Medulla oblongata (tissue), 1 donor: ENCODE results near the gene ARHGEF40.
A peak's percentile ranks its signal among the peaks of the same experiment; 100 is the strongest.

Experiments
- DNase-seq: peaks from one replicate; pipeline ENCODE4 v3.0.0-alpha.2; 2015; ENCODE audit errors: extremely low spot score

The ARHGEF40 gene

DNA sequence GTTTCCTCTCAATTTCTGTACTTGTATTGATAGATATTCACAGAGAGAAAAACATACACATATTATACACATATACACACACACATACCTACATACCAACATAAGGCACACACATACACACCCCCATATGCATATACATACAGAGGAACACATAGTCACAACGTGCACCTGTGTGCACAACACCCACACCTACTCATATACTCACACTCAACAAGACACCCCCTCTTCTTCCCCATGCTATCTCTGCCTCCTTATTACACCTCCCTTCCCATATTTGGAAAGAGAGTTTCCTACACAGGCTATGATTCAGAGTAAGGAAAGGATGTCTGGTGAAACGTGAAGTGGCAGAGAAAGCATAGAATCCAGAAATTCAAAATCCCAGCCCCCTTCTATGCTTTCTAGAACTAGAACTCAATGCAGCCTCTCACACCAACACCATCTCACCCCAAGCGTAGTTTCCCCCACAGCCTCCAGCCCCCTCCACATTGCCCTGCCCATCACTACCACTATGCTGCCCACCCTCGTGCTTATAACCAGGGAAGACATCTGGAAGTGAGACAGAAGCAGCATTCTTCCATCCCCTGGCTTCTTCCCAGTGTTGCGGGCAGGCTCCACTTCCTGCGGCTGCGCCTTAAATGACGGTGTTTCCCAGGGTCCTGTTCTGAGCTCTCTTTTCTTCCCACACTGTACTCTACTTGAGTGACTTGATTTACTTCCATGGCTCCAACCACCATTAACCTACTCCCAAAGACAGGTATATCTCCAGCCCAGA lies 10.1 kb upstream of the ARHGEF40 start:
- DNase-seq = peak; percentile 38

DNA sequence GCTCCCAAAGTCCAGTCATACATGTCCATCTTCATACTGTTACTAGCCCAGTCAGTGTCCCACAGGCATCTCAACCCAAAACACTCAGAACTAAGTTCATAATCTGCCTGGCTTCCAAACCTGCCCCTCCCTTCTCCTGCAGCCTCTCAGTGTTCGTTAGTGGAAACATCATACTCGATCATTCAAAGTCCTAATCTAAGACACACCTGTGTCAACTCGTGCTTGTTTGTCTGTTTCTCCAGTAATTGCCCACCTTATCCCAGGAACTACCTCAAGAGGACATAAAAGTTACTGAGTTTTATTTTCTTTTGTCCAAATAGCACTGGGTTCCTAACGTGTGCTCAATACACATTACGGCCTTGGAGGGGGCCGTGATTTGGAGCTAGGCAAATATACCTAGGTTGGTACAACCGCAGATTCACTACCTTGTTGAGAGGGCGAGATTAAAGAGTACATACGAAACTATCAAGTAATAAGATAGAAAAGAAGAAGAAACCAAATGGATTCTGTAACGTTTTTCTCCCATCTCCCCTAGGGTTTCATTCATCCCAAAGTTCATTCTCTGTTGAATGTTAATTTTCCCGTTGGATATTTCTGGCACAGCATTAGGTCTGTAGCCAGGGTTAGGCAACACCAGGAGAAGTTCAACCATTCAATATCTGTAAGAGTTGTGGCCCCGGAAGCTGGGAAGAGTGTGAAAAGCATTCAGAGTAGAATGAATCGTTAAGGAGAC lies 9.3 kb upstream of the ARHGEF40 start:
- no peak for DNase-seq

DNA sequence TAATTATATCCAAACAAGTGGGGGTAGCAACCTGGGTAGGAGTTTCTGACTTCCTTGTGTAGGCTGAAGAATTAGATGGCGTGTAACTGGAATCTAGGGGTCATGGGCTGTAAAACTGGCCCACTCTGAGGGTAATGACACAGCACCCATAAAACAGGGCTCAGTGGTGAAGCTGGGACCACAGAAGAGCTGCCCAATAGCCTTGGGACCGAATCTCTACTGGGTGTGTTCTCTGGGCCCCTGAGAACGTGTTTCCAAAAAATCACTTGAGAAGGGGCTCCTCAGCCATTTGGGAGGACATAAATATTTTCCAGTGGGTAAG lies 8.8 kb upstream of the ARHGEF40 start:
- DNase-seq = no peak

DNA sequence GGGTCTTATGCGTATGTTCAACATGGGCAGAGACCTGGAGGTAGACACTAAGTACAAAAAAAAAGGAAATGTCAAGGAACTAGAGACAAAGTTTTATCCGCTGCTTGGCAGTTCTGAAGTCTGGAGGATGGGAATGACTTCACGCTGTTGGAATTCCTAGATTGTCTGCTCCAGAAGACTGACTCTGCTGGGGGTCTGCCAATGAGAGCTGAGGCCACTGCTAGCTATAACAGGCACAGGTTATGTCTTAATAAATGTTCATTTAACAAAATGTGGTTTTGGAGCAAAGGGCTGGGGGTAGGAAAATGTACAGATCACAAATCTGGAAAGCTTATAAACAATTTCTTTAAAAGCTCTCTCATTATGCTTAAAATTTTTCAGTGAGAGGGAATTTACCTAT lies 6.6 kb upstream of the ARHGEF40 start:
- peak; percentile 22 for DNase-seq

DNA sequence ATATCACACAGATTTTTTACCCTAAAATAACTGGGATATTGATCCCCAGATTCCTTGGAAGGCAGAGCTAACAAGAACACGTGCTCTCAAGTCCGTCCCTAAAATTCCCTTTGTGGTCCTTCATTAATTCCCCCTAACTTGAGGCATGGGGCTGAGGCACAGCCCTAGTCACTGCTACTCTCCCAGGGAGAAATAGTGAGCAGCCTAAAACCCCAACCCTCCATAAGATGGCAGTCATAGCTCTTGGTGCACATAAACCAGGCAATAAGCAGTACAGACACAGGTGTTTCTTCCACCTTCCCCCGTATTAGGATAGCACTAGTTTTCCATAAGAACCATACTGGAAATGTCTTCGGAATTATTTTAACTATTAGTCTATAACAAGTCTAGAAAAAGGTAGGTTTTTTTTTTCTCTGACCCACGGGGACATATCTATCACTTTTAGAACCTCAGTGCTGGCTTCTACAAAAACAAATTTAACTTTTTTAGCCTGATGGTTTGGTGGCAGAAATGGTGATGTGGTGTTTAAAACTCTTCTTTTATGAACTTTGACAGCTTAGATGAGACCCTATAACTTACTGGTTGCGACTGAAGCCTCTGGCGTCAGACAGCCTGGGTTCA lies 3.1 kb upstream of the ARHGEF40 start:
- no peak for DNase-seq

DNA sequence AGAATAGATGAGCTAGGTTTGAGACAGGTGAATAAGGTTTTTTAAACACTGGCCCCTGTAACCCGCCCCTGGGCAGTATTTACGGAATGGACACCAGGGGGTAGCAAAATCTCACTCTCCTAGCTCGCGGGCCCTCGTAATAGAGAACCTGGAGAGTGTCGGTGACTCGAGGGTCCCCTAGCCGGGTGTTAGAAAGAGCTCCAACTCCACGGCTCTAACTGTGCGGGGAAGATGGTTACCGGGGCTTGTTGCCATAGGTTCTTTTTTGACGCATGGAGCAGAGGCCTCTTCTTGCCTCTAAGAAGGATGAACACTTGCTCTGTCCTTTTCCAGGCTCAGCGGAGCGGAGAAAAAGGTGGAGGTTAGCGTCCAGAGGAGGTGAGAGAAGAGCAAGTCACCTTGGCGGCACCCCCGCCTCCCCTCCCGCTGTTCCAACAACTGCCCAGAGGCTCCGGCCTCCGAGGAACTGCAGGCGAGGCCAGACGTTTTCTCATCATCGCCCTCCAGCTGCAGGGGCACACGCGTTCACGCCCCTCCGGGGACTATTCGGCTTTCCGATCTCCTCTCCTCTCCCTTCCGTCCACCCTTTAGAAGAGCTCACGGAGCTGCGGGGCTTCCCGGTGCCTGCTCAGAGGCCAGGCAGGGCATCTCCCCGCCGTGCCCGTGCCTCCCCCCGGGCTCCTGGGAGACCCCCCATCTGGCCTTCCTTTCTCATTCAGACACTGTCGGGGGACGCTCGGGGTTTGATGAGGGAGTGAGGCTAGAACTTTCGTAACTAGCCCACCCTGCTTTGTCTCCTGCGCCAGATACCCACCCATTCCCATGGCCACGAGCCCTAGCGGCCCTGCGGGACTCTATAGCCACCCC lies 1.4 kb upstream of the ARHGEF40 start:
- peak; percentile 86 for DNase-seq

DNA sequence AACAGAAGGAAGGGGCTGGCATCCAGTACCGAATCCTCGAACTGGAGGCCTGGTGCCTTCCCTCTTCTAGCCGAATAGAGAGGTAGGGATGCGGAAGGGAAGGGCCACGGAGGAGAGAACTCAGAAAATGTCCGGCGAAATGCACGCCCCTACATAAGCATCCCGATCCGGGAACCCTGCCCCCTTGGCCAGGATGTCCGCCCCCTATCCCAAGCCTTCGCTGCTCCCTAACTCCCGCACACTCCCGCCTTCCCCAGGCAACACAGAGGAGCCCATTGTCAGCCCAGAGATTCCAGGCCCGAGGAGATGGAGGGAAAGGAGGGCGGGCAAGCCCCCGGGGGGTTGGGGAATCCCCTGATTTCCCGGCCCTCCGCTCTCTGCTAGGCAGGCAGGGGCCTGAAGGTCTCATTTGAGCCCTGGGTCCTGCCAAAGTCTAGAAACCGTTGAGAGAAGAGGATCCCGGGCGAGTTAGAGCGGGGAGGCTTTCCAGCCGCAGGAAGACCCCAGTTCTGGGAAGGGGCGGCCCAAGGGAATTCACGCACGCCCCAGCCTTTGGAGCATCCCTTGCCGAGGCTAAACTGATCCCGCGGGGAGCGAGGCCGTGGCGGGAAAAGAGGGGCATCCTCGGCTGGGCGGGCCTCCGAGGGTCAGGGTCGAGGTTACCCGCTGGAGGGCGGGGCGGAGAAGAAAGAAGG lies 569 bp upstream of the ARHGEF40 start:
- peak; percentile 81 for DNase-seq

DNA sequence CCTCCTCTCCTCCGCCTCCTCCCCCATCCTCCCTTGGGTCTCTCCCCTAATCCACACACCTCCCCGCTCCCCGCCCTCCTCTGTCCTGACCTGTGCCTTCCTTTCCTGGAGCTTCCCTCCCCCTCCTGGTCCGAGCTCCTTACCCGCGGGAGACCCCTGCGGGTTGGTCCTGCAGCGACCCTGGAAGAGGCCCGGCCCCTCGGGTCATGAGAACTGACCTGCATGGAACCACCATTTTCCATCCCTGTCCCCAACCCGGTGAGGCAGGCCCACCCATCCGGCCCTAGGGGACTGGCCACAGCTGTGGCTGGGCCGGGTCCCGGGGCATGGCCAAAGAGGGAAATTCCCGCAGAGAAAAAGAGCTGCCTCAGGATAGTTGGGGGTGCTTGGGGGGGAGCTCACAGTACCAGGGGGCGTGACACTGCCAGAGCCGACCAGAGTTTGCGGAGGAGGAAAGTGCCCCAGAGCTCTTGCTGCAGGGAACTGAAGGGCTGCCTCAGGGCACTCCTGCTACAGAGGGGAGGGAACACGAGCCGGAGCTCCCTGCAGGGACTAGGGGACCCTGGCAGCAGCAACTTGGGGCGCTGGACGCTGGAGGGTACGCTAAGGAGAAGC lies 613 bp downstream of the ARHGEF40 start:
- DNase-seq = peak; percentile 55

DNA sequence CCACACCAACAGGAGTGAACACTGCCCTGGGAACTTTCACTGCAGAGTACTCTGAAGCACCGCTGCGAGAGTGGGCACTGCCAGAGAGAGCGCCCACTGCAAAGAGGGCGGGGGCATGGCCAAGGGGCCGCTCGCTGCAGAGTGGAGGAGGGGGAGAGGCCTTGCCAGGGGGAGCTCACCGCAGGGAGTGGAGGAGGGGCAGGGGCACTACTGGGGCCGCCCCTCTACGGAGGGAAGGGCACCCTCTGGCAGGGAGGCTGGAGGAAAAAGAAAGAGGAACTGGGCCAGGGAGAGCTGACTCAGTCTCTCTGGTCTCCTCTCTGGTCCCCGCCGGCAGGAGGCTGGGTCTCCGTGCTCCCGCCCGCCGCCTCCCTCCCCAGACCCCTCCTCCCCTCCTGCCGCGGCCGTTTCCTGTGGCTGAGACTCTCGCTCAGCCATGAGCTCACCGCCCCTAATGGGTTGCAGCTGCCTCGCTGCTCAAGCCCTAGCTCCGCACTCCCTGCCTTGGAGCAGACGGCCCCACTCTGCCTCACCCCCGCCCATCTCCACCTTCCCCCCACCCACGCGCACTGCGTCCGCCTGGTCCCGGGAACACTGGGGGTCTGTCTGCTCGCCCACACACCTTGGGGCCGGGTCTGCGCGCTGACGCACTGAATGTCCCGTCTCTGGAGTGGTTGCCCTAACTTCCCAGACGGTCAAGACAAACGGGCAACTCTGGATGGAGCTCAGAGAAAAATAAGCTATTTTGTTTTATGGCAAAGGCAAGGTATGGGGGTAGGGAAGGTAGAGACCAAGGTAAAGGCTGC lies 1.3 kb downstream of the ARHGEF40 start:
- peak; percentile 90 for DNase-seq

DNA sequence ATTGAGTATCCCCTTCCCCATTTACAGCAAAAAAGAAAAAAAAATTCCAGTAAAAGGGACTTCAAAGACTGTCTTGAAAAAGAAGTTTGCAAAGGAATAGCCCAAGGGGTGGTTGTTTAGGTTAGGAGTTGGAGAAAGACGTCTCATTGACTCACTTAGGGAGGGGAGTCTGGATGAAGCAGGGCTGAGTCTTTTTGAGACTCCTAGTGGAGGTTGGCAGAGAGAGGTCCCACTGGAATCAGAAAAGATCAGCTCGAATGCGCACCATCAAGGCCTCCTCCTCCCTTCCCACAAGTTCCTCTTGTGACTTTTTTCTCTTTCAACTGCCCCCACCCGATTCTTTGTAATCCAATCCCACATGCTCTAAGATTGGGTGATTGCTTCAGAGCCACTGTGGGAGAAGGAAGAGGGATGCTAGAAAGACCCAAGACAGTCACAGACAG lies 1.9 kb downstream of the ARHGEF40 start:
- DNase-seq = peak; percentile 78

DNA sequence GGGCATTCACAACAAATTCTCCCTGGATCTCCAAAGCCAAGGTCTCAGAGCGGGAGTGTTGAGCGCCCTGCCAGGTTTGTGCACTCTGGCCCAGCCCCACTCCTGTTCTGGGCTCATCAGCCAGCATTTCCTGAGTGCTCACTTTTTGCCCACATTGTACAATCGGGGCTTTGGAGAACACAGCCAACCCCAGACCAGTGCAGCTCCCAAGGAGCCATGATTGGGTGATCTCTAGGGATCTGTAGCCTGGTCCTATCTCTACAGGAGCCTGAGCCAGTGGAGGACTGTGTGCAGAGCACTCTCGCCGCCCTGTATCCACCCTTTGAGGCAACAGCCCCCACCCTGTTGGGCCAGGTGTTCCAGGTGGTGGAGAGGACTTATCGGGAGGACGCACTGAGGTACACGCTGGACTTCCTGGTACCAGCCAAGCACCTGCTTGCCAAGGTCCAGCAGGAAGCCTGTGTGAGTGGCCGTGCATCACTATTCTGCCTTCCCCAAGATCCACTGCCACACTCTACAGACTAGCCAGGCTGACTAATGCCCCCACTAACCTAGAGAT lies 2.8 kb downstream of the ARHGEF40 start:
- no peak for DNase-seq

DNA sequence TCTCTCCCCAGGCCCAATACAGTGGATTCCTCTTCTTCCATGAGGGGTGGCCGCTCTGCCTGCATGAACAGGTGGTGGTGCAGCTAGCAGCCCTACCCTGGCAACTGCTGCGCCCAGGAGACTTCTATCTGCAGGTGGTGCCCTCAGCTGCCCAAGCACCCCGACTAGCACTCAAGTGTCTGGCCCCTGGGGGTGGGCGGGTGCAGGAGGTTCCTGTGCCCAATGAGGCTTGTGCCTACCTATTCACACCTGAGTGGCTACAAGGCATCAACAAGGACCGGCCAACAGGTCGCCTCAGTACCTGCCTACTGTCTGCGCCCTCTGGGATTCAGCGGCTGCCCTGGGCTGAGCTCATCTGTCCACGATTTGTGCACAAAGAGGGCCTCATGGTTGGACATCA lies 3.8 kb downstream of the ARHGEF40 start:
- DNase-seq = no peak

DNA sequence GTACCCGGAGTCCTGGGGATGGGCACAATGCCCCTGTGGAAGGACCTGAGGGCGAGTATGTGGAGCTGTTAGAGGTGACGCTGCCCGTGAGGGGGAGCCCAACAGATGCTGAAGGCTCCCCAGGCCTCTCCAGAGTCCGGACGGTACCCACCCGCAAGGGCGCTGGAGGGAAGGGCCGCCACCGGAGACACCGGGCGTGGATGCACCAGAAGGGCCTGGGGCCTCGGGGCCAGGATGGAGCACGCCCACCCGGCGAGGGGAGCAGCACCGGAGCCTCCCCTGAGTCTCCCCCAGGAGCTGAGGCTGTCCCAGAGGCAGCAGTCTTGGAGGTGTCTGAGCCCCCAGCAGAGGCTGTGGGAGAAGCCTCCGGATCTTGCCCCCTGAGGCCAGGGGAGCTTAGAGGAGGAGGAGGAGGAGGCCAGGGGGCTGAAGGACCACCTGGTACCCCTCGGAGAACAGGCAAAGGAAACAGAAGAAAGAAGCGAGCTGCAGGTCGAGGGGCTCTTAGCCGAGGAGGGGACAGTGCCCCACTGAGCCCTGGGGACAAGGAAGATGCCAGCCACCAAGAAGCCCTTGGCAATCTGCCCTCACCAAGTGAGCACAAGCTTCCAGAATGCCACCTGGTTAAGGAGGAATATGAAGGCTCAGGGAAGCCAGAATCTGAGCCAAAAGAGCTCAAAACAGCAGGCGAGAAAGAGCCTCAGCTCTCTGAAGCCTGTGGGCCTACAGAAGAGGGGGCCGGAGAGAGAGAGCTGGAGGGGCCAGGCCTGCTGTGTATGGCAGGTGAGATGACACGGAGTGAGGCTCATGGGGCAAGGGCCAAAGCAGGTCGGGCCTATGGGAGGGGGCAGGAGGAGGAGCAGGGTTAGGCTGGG lies 4.5 kb downstream of the ARHGEF40 start:
- DNase-seq = no peak

DNA sequence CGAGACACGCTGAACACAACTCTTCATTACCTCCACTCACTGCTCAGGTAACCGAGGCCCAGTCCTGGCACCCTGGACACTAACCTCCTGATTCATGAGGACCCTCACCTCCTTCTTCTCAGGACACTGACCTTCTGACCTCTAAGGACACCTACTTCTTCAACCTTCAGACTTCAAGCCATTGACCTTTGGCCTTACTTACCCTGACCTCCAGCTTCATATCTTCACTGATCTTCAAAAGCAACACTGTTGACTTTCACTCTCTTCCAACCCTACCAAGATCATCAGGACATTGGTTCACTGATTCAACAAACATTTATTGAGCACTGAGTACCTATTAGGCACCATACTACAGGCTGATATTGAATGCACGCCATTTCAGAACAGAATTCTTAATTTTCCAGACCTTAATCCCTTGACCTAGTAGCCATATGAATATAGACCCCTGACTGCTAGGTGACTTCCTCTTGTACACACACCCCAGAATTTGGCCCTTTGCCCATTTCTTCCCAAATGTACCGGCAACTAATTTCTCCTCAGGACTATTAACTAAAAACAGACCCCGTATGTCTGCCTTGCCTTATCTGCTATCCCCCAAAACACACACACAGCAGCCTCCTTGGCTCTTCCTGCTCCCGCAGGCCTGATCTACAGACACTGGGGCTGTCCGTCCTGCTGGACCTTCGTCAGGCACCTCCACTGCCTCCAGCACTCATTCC lies 5.8 kb downstream of the ARHGEF40 start:
- DNase-seq = no peak

DNA sequence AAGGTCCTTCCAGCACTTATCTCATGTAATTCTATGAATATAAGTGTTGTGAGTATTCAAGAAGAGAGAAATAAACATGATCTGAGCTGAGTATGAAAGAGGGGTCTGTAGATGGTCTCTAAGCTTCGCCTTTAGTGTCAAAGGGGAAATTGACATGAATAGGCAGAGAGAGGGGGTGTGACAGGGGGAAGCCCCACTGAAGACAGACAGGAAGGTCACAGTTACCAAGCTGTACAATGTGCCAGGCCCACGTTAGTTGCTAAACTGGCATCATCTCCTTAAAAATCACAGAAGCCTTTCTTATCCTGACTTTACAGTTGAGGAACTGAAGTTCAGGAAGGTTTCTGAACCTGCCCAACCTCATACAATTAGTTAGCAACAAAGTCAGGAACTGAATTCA lies 7.6 kb downstream of the ARHGEF40 start:
- no peak for DNase-seq

DNA sequence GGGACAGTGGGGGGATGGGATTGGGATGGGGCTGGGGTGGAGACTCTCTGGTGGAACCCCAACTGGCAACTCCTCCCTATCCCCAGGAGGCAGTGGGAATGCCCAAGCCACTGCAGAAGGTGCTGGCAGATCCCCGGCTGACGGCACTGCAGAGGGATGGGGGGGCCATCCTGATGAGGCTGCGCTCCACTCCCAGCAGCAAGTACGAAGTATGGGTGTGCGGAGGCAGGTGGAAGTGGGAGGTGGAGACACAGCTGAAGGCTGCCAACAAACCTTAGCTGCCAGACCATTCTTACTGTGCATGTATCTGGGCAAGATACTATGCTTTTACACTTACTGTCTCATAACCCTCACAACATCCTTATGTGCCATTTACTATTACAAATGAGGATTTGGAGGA lies 8.2 kb downstream of the ARHGEF40 start:
- DNase-seq = no peak

DNA sequence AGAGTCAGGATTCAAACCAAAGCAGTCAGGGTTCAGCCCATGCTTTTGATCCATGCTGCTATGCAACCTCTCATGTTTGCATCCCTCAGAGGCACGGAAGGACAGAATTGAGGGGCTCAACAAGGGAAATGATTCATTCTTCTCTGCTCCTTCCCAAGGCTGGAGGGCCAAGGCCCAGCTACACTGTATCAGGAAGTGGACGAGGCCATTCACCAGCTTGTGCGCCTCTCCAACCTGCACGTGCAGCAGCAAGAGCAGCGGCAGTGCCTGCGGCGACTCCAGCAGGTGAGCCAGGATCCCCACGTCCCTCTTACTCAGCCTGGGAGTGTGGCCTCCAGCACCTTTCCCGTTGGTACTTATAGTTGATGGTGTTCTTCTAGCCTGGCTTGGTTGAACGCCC lies 8.6 kb downstream of the ARHGEF40 start:
- no peak for DNase-seq

DNA sequence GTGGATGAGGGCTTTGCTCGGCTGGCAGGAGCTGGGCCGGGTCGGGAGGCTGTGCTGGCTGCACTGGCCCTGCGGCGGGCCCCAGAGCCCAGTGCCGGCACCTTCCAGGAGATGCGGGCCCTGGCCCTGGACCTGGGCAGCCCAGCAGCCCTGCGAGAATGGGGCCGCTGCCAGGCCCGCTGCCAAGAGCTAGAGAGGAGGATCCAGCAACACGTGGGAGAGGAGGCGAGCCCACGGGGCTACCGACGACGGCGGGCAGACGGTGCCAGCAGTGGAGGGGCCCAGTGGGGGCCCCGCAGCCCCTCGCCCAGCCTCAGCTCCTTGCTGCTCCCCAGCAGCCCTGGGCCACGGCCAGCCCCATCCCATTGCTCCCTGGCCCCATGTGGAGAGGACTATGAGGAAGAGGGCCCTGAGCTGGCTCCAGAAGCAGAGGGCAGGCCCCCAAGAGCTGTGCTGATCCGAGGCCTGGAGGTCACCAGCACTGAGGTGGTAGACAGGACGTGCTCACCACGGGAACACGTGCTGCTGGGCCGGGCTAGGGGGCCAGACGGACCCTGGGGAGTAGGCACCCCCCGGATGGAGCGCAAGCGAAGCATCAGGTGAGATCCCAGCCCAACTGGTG lies 11.5 kb downstream of the ARHGEF40 start:
- no peak for DNase-seq
